IMR-90 (cell line): ENCODE measurements around the gene COX8C.

Source experiments
- CEBPB ChIP-seq: IDR thresholded peaks from 2 replicates; pipeline ENCODE4 v1.6.1; 2012; ENCODE audit warnings: low read depth, low read length, improper control_type of control experiment
- CTCF ChIP-seq: conservative IDR thresholded peaks from 2 replicates; pipeline ENCODE4 v1.5.1; 2012; ENCODE audit warnings: mild to moderate bottlenecking, low read depth, low read length, improper control_type of control experiment
- MAZ ChIP-seq: IDR thresholded peaks from 2 replicates; pipeline ENCODE4 v1.6.1; 2012; ENCODE audit warnings: low read depth, mild to moderate bottlenecking, low read length, improper control_type of control experiment, moderate library complexity, borderline replicate concordance
- POLR2A ChIP-seq: IDR thresholded peaks from 2 replicates; pipeline ENCODE4 v1.6.1; 2012; ENCODE audit warnings: mild to moderate bottlenecking, low read depth, low read length
- RAD21 ChIP-seq: IDR thresholded peaks from 2 replicates; pipeline ENCODE4 v1.6.1; 2012; ENCODE audit warnings: low read length, improper control_type of control experiment
- TF ChIP-seq, protein P1 (sequence below): fragments of 150-350 bp; IDR thresholded peaks from 2 replicates; pipeline ENCODE4 v1.6.1; 2016; ENCODE audit warnings: low read depth, mild to moderate bottlenecking, low read length, moderate library complexity, borderline replicate concordance

- no peak for TF ChIP-seq CTCF
- no peak for TF ChIP-seq MAZ
- no peak for TF ChIP-seq RAD21
- TF ChIP-seq, protein P1, sequence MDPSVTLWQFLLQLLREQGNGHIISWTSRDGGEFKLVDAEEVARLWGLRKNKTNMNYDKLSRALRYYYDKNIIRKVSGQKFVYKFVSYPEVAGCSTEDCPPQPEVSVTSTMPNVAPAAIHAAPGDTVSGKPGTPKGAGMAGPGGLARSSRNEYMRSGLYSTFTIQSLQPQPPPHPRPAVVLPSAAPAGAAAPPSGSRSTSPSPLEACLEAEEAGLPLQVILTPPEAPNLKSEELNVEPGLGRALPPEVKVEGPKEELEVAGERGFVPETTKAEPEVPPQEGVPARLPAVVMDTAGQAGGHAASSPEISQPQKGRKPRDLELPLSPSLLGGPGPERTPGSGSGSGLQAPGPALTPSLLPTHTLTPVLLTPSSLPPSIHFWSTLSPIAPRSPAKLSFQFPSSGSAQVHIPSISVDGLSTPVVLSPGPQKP = no peak
- TF ChIP-seq POLR2A = no peak
- TF ChIP-seq CEBPB = no peak
These were observed 30.3 kb upstream of the COX8C start for GRCh38 chr14:93316716-93317115.
